ENCODE data around the gene SPTY2D1. TPM values are rescaled to one million over a fixed set of nuclear protein-coding genes. Genes with fewer than 3 reads are reported as not detected.
"Not testable (repeated sequence)": the region's sequence is repeated elsewhere in the genome, so short reads cannot be mapped to it uniquely, and the experiment has no call there.

Gene SPTY2D1
- polyA plus RNA-seq, 3 donors = 8.4 to 14.9 (median 11.8) TPM

GRCh38 chr11:18594999-18595749, 39.0 kb downstream of the SPTY2D1 start:
- no peaks in the 10 kb centered on the region for H3K27me3 ChIP-seq (ENCODE audit: control insufficient read depth in 2 of 2, insufficient read depth in 2 of 2, low read length in 2 of 2)
- no peak overlapping the region for H3K4me3 ChIP-seq (replicated peaks in 1 of 3; ENCODE audit: low read depth in 2 of 3, low read length in 3 of 3)
- no peak for DNase-seq
- peak overlapping the region in 2 of 7 donors; percentile 30 to 43 for H3K27ac Mint-ChIP-seq
- 95% methylated on average over 4 of the region's 5 CpGs for WGBS (ENCODE audit: insufficient coverage)
- H3K36me3 ChIP-seq (replicated peaks in 1 of 2; ENCODE audit: control insufficient read depth in 1 of 2, insufficient read depth in 2 of 2, low read length in 2 of 2) = peaks cover 0 to 8% of the 10 kb centered on the region in 2 donors
- H3K79me2 ChIP-seq (ENCODE audit: insufficient read depth, low read length) = no peaks in the 10 kb centered on the region
- H3K4me3 Mint-ChIP-seq = no peak overlapping the region
- peaks cover 0 to 10% of the 10 kb centered on the region in 2 donors for H3K36me3 Mint-ChIP-seq
- intact Hi-C loops (cut with micrococcal nuclease) = no loop called here
- no peak overlapping the region for H2AFZ ChIP-seq (ENCODE audit: insufficient read depth, low read depth, low read length, poor library complexity, severe bottlenecking)
- peaks cover 0 to 1% (median 0%) of the 10 kb centered on the region in 3 donors for H3K27me3 Mint-ChIP-seq (ENCODE audit: low read depth in 3 of 3)
- H3K4me2 ChIP-seq (replicated peaks; ENCODE audit: extremely low read depth, low read length, poor library complexity, severe bottlenecking) = no peak overlapping the region
- H3K27ac ChIP-seq (ENCODE audit: low read depth in 1 of 2, low read length in 2 of 2) = no peak overlapping the region
- no peak for TF ChIP-seq CTCF (IDR thresholded peaks at IDR 0.05)
- H3K9me3 ChIP-seq (replicated peaks in 1 of 2; ENCODE audit: control insufficient read depth in 1 of 2, insufficient read depth in 1 of 2, low read length in 2 of 2) = no peaks in the 10 kb centered on the region
- H4K20me1 ChIP-seq (ENCODE audit: insufficient read depth, low read length) = no peaks in the 10 kb centered on the region
- no peak overlapping the region for H3K9ac ChIP-seq (ENCODE audit: insufficient read depth, low read length, poor library complexity, severe bottlenecking)
- no peaks in the 10 kb centered on the region for H3K4me1 ChIP-seq (ENCODE audit: control insufficient read depth in 1 of 2, insufficient read depth in 2 of 2, low read length in 2 of 2)
- no peaks in the 10 kb centered on the region for H3K9me3 Mint-ChIP-seq
- H3K4me1 Mint-ChIP-seq = peaks cover 7% of the 10 kb centered on the region

- H3K36me3 Mint-ChIP-seq; DNase-seq; H3K27me3 Mint-ChIP-seq (ENCODE audit: low read depth in 3 of 3); H3K4me3 ChIP-seq (replicated peaks in 1 of 3; ENCODE audit: low read depth in 2 of 3, low read length in 3 of 3); H3K4me2 ChIP-seq (replicated peaks; ENCODE audit: extremely low read depth, low read length, poor library complexity, severe bottlenecking); H3K9ac ChIP-seq (ENCODE audit: insufficient read depth, low read length, poor library complexity, severe bottlenecking); H3K9me3 ChIP-seq (replicated peaks in 1 of 2; ENCODE audit: control insufficient read depth in 1 of 2, insufficient read depth in 1 of 2, low read length in 2 of 2); H3K36me3 ChIP-seq (replicated peaks in 1 of 2; ENCODE audit: control insufficient read depth in 1 of 2, insufficient read depth in 2 of 2, low read length in 2 of 2); H3K27me3 ChIP-seq (ENCODE audit: control insufficient read depth in 2 of 2, insufficient read depth in 2 of 2, low read length in 2 of 2); intact Hi-C loops (cut with micrococcal nuclease); H4K20me1 ChIP-seq (ENCODE audit: insufficient read depth, low read length); H2AFZ ChIP-seq (ENCODE audit: insufficient read depth, low read depth, low read length, poor library complexity, severe bottlenecking); H3K4me3 Mint-ChIP-seq; H3K79me2 ChIP-seq (ENCODE audit: insufficient read depth, low read length); H3K4me1 Mint-ChIP-seq; H3K4me1 ChIP-seq (ENCODE audit: control insufficient read depth in 1 of 2, insufficient read depth in 2 of 2, low read length in 2 of 2); H3K27ac ChIP-seq (ENCODE audit: low read depth in 1 of 2, low read length in 2 of 2); H3K9me3 Mint-ChIP-seq; H3K27ac Mint-ChIP-seq: not testable (repeated sequence)
- WGBS (ENCODE audit: insufficient coverage) = no CpG with 5 or more reads among the region's 5 CpGs
Observed at GRCh38 chr11:18594088-18594487, 40.1 kb downstream of the SPTY2D1 start.
